ENCODE data around the gene SLC38A11. TPM values are rescaled to one million over a fixed set of nuclear protein-coding genes. Genes with fewer than 3 reads are reported as not detected.

SLC38A11 gene
- polyA plus RNA-seq, 1 donor (not counting 4 experiments of a cell fraction or from before 2014, with no cell fraction given), result not detected

- dilution Hi-C loops (cut with MboI; ENCODE audit: extremely low pct_ligation_motif_present, low sequenced_read_pairs), result no loop called here
- no peaks in the 10 kb centered on the region for H3K27me3 ChIP-seq (ENCODE audit: control insufficient read depth, extremely low read depth, insufficient read depth, low read length)
- no peaks in the 10 kb centered on the region for H4K20me1 ChIP-seq (ENCODE audit: control insufficient read depth, extremely low read depth, insufficient read depth, low read length)
- no peaks in the 10 kb centered on the region for H3K79me2 ChIP-seq (ENCODE audit: control insufficient read depth, insufficient read depth, low read length)
- H3K4me3 ChIP-seq (ENCODE audit: control insufficient read depth in 2 of 3, extremely low read depth in 1 of 3, insufficient read depth in 2 of 3, low read depth in 1 of 3, low read length in 3 of 3), result no peak overlapping the region
- no peak overlapping the region for H3K27ac ChIP-seq (ENCODE audit: control insufficient read depth, insufficient read depth, low read length)
- no peaks in the 10 kb centered on the region for H3K9me3 ChIP-seq (ENCODE audit: control insufficient read depth, low read depth, low read length)
- TF ChIP-seq CTCF (optimal IDR thresholded peaks at IDR 0.05 in 1 of 3, IDR thresholded peaks at IDR 0.05 in 1 of 3, conservative IDR thresholded peaks at IDR 0.05 in 1 of 3; ENCODE audit: extremely low read depth in 1 of 3, insufficient read depth in 2 of 3, low read length in 3 of 3) (no peak), EZH2 (IDR thresholded peaks at IDR 0.05; ENCODE audit: low read length) (no peak)
- H3K9ac ChIP-seq (ENCODE audit: control insufficient read depth, extremely low read depth, insufficient read depth, low read length), result no peak overlapping the region
- no peaks in the 10 kb centered on the region for H3K36me3 ChIP-seq (ENCODE audit: control insufficient read depth in 2 of 2, extremely low read depth in 1 of 2, insufficient read depth in 2 of 2, low read length in 2 of 2)
- no peak overlapping the region for H3K4me2 ChIP-seq (ENCODE audit: control insufficient read depth, extremely low read depth, insufficient read depth, low read depth, low read length)
- H3K4me1 ChIP-seq (ENCODE audit: control insufficient read depth, extremely low read depth, insufficient read depth, low read length), result no peaks in the 10 kb centered on the region
- no peak for DNase-seq (ENCODE audit: low read depth, low spot score)
- H2AFZ ChIP-seq (ENCODE audit: control insufficient read depth, low read length), result no peak overlapping the region
- no peaks in the 10 kb centered on the region for H3K9me1 ChIP-seq (ENCODE audit: control insufficient read depth, extremely low read depth, insufficient read depth, low read length)
- no peak for FAIRE-seq
Measured at GRCh38 chr2:164888592-164888991, 66.7 kb downstream of the SLC38A11 start.

- DNase-seq (ENCODE audit: low read depth, low spot score) (no peak), FAIRE-seq (no peak)
- no peaks in the 10 kb centered on the region for H4K20me1 ChIP-seq (ENCODE audit: control insufficient read depth, extremely low read depth, insufficient read depth, low read length)
- no peak overlapping the region for H3K9ac ChIP-seq (ENCODE audit: control insufficient read depth, extremely low read depth, insufficient read depth, low read length)
- no peaks in the 10 kb centered on the region for H3K79me2 ChIP-seq (ENCODE audit: control insufficient read depth, insufficient read depth, low read length)
- H3K4me1 ChIP-seq (ENCODE audit: control insufficient read depth, extremely low read depth, insufficient read depth, low read length), result no peaks in the 10 kb centered on the region
- H3K36me3 ChIP-seq (ENCODE audit: control insufficient read depth in 2 of 2, extremely low read depth in 1 of 2, insufficient read depth in 2 of 2, low read length in 2 of 2), result no peaks in the 10 kb centered on the region
- H3K27ac ChIP-seq (ENCODE audit: control insufficient read depth, insufficient read depth, low read length), result no peak overlapping the region
- no peaks in the 10 kb centered on the region for H3K27me3 ChIP-seq (ENCODE audit: control insufficient read depth, extremely low read depth, insufficient read depth, low read length)
- no peaks in the 10 kb centered on the region for H3K9me3 ChIP-seq (ENCODE audit: control insufficient read depth, low read depth, low read length)
- H2AFZ ChIP-seq (ENCODE audit: control insufficient read depth, low read length), result no peak overlapping the region
- no peaks in the 10 kb centered on the region for H3K9me1 ChIP-seq (ENCODE audit: control insufficient read depth, extremely low read depth, insufficient read depth, low read length)
- no peak overlapping the region for H3K4me2 ChIP-seq (ENCODE audit: control insufficient read depth, extremely low read depth, insufficient read depth, low read depth, low read length)
- dilution Hi-C loops (cut with MboI; ENCODE audit: extremely low pct_ligation_motif_present, low sequenced_read_pairs), result no loop called here
- TF ChIP-seq CTCF (optimal IDR thresholded peaks at IDR 0.05 in 1 of 3, IDR thresholded peaks at IDR 0.05 in 1 of 3, conservative IDR thresholded peaks at IDR 0.05 in 1 of 3; ENCODE audit: extremely low read depth in 1 of 3, insufficient read depth in 2 of 3, low read length in 3 of 3) (no peak), EZH2 (IDR thresholded peaks at IDR 0.05; ENCODE audit: low read length) (no peak)
- no peak overlapping the region for H3K4me3 ChIP-seq (ENCODE audit: control insufficient read depth in 2 of 3, extremely low read depth in 1 of 3, insufficient read depth in 2 of 3, low read depth in 1 of 3, low read length in 3 of 3)
Measured at GRCh38 chr2:164887434-164888144, 67.7 kb downstream of the SLC38A11 start.

Data from keratinocyte (primary cell).